ENCODE results near the gene TGM1.

Gene TGM1

DNA sequence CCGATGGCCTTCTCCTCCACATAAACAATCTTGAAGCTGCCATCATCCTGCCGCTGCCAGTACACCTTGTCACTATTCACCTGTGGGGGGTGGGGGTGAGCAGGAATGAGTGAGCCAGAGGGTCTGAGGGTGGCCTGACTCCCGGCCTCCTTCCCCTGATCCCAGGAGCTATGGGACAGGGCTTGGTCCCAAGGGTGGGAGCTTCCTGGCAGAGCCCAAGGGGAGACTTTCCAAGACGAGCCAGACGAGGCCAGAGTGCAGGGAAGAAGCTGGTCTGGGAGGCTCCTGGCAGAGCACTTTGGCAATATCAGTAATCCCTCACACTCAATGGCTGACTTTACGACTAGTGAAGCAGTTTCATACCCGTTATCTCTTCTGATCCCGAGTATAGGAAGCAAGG is 7.5 kb downstream of the TGM1 start:
- H3K4me3 ChIP-seq (ENCODE audit: low read depth, low read length), result no peak overlapping the region
- TF ChIP-seq, protein P1, sequence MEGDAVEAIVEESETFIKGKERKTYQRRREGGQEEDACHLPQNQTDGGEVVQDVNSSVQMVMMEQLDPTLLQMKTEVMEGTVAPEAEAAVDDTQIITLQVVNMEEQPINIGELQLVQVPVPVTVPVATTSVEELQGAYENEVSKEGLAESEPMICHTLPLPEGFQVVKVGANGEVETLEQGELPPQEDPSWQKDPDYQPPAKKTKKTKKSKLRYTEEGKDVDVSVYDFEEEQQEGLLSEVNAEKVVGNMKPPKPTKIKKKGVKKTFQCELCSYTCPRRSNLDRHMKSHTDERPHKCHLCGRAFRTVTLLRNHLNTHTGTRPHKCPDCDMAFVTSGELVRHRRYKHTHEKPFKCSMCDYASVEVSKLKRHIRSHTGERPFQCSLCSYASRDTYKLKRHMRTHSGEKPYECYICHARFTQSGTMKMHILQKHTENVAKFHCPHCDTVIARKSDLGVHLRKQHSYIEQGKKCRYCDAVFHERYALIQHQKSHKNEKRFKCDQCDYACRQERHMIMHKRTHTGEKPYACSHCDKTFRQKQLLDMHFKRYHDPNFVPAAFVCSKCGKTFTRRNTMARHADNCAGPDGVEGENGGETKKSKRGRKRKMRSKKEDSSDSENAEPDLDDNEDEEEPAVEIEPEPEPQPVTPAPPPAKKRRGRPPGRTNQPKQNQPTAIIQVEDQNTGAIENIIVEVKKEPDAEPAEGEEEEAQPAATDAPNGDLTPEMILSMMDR (IDR thresholded peaks at IDR 0.05; ENCODE audit: low read depth, low read length), result no peak
- no peak for TF ChIP-seq POLR2A (IDR thresholded peaks at IDR 0.05; ENCODE audit: extremely low read depth, insufficient read length)
- TF ChIP-seq MAX (IDR thresholded peaks at IDR 0.05; ENCODE audit: low read depth, low read length), result no peak
- no peak for TF ChIP-seq MYC (IDR thresholded peaks at IDR 0.05; ENCODE audit: low read depth, low read length)
- DNase-seq (ENCODE audit: low read depth), result no peak

DNA sequence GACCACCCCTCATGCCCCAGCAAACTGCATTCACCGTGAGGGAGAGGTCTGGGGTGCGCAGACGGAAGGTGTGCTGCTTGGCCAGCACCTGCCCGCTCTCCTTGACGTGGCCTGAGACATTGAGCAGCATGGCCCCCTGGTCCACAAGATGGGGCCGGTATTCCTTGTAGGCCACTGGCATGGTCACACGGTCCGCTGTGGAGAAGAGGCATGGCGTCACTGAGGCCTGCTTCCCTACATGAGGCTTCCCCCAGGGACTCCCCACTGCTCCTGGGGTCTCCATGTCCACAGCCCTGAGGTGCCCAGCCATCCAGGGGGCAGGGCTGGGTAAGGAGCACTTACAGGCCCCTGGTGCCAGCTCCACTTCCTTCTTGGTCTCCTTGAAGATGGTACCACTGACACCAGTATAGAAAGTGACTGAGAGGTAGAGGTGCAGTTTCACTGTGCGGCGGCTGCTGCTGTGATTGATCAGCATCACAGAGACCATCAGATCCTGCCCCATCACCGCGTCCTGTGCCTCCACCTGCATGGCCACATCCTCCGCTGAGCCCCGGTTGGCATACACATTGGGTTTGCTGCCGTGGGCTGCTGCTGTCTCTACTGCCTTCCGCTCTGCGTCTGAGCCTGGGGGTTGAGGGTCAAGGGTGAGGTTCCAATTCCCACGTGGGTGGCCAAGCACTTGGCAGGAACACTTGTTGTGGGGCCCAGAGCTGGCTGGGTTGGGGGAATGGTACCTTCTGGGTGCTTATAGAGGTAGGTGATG is 8.2 kb downstream of the TGM1 start:
- no peak overlapping the region for H3K4me3 ChIP-seq (ENCODE audit: low read depth, low read length)
- TF ChIP-seq, protein P1 (IDR thresholded peaks at IDR 0.05; ENCODE audit: low read depth, low read length), result no peak
- TF ChIP-seq MAX (IDR thresholded peaks at IDR 0.05; ENCODE audit: low read depth, low read length) (no peak), POLR2A (IDR thresholded peaks at IDR 0.05; ENCODE audit: extremely low read depth, insufficient read length) (no peak), MYC (IDR thresholded peaks at IDR 0.05; ENCODE audit: low read depth, low read length) (no peak)
- DNase-seq (ENCODE audit: low read depth), result no peak

DNA sequence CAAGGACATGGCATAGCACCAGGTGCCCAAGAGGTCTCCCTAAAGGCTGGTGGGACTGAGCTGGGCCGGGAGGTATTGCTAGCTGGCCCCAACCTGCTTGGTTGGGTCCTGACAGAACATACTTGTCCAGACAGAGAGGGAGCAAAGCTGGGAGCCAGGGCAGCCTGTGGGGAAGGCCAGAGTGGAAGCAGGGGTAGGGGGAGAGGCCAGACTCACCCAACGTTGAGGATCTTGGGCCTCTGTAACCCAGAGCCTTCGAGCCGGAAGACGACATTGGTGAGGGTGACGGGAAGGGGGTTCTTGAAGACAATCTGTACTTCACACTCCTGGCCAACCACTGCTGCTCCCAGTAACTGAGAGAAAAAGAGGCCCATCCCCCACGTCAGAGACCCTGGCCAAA is 9.0 kb downstream of the TGM1 start:
- TF ChIP-seq MYC (IDR thresholded peaks at IDR 0.05; ENCODE audit: low read depth, low read length), result no peak
- no peak for TF ChIP-seq MAX (IDR thresholded peaks at IDR 0.05; ENCODE audit: low read depth, low read length)
- TF ChIP-seq, protein P1 (IDR thresholded peaks at IDR 0.05; ENCODE audit: low read depth, low read length), result no peak
- no peak for TF ChIP-seq POLR2A (IDR thresholded peaks at IDR 0.05; ENCODE audit: extremely low read depth, insufficient read length)
- H3K4me3 ChIP-seq (ENCODE audit: low read depth, low read length), result no peak overlapping the region
- DNase-seq (ENCODE audit: low read depth), result no peak

DNA sequence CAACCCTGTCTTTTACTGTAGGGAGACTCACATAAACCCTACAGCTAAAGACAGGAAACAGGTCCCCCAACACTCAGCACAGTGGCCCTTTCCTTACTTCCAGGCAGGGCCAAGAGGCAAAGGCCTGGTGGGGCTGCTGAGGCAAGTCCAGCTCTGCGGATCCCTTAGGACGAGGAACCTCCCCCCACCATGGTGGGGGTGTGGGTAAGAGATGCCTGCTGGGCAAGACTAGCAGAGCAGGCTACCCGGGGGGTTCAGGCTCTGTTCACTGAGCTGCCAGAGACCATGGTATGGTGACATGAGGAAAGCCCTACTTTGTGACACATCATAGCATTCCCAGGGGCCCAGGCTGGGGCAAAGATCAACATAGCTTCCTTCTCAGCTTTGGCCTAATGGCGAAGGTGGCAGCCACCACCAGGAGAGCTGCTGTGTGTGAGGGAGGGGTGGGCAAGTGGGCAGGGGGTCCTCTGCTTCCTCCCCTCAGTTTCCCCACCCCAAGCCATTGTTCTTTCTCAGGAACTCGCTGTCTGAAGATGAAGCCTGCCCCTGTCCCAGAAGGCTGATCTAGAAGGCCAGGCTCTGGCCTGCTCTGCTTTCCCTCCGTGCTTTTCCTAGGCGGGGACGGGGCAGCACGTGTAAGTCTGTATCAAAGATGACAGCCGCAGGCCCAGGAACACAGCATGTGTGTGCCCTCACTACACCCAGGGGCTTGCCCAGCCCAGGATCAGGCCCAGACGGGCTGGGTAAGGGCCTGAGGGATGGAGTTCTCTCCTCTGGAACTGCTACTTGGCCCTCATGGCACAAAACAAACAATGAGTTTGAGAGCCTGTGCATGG is 10.5 kb downstream of the TGM1 start:
- no peak for TF ChIP-seq MAX (IDR thresholded peaks at IDR 0.05; ENCODE audit: low read depth, low read length)
- TF ChIP-seq POLR2A (IDR thresholded peaks at IDR 0.05; ENCODE audit: extremely low read depth, insufficient read length), result no peak
- H3K4me3 ChIP-seq (ENCODE audit: low read depth, low read length), result no peak overlapping the region
- no peak for DNase-seq (ENCODE audit: low read depth)

GRCh38 chr14:24251880-24252288 is 11.1 kb downstream of the TGM1 start:
- H3K4me3 ChIP-seq (ENCODE audit: low read depth, low read length), result no peak overlapping the region
- no peak for DNase-seq (ENCODE audit: low read depth)
- TF ChIP-seq MYC (IDR thresholded peaks at IDR 0.05; ENCODE audit: low read depth, low read length) (no peak), POLR2A (IDR thresholded peaks at IDR 0.05; ENCODE audit: extremely low read depth, insufficient read length) (no peak), MAX (IDR thresholded peaks at IDR 0.05; ENCODE audit: low read depth, low read length) (no peak)
- TF ChIP-seq, protein P1 (IDR thresholded peaks at IDR 0.05; ENCODE audit: low read depth, low read length), result no peak

- DNase-seq (ENCODE audit: low read depth), result no peak
- no peak overlapping the region for H3K4me3 ChIP-seq (ENCODE audit: low read depth, low read length)
- TF ChIP-seq MAX (IDR thresholded peaks at IDR 0.05; ENCODE audit: low read depth, low read length) (no peak), POLR2A (IDR thresholded peaks at IDR 0.05; ENCODE audit: extremely low read depth, insufficient read length) (no peak), MYC (IDR thresholded peaks at IDR 0.05; ENCODE audit: low read depth, low read length) (no peak)
- TF ChIP-seq, protein P1 (IDR thresholded peaks at IDR 0.05; ENCODE audit: low read depth, low read length), result no peak
Measured at GRCh38 chr14:24250354-24250753, 12.6 kb downstream of the TGM1 start.
